Endothelial cell of umbilical vein (primary cell): Measurements from ENCODE around the gene SESN1. TPM values are rescaled to one million over a fixed set of nuclear protein-coding genes. Genes with fewer than 3 reads are reported as not detected.

ENCODE experiments used
- BruUV-seq: library from RNA; stranded (reverse); fragments of 400-500 nt; replicated peaks from 2 replicates; lab custom pipeline; 2021; lab: Mats Ljungman, UMichigan
- CTCF ChIA-PET: fragments of 300-600, 350-600 bp; sonication (Branson Sonifier 250); formaldehyde crosslinking; loops from one replicate; lab custom pipeline; 2021; ENCODE audit warnings: antibody characterized with exemption, inconsistent platforms; lab: Charles Lee
- POLR2A ChIA-PET: fragments of 300-600, 350-600 bp; sonication (Branson Sonifier 250); formaldehyde crosslinking; loops from one replicate; lab custom pipeline; 2021; ENCODE audit warnings: antibody characterized with exemption, inconsistent platforms; lab: Charles Lee
- DNase-seq: peaks from one replicate; pipeline ENCODE4 v3.0.0-alpha.2; 2011; ENCODE audit warnings: low read depth, low spot score
- FAIRE-seq: peaks from 2 replicates; lab custom pipeline; 2011; peaks lifted over from hg19 to GRCh38; lab: Jason Lieb, UNC
- H2AFZ ChIP-seq: 2 replicates; pipeline ENCODE4 v1.6.0; 2012; ENCODE audit warnings: low read depth, low read length, control low read depth, inconsistent platforms
- H3K27ac ChIP-seq: 2 replicates; pipeline ENCODE4 v1.5.1; 2011; ENCODE audit warnings: low read depth, mild to moderate bottlenecking, control low read depth, low read length, moderate library complexity; ENCODE audit not compliant: insufficient read depth
- H3K27me3 ChIP-seq, 2 experiments: 2 replicates each; pipeline versions ENCODE4 v1.6.0 to v1.6.1; 2011; ENCODE audit warnings: low read length in 2 of 2, mixed read lengths in 1 of 2; ENCODE audit not compliant: control insufficient read depth in 2 of 2, insufficient read depth in 2 of 2
- H3K36me3 ChIP-seq, 2 experiments: 2 replicates in 1 of 2; 3 replicates in 1 of 2; pipeline ENCODE4 v1.5.1; 2011; ENCODE audit warnings: low read length in 2 of 2, mild to moderate bottlenecking in 1 of 2, moderate library complexity in 1 of 2; ENCODE audit not compliant: control insufficient read depth in 2 of 2, insufficient read depth in 2 of 2; ENCODE audit errors: extremely low read depth in 1 of 2
- H3K4me1 ChIP-seq: 3 replicates; pipeline ENCODE4 v1.5.1; 2011; ENCODE audit warnings: mild to moderate bottlenecking, low read length; ENCODE audit not compliant: control insufficient read depth, insufficient read depth; ENCODE audit errors: extremely low read depth
- H3K4me2 ChIP-seq: 2 replicates; pipeline ENCODE4 v1.6.1; 2011; ENCODE audit warnings: low read length, control low read depth, mixed read lengths; ENCODE audit not compliant: insufficient read depth
- H3K4me3 ChIP-seq, 3 experiments: fragments of 200-600 bp in 1 of 3; sonication (generic), shearing (Covaris generic) in 1 of 3; replicated peaks in 1 of 3; 2 replicates each; pipeline ENCODE4 v1.5.1; 2011 to 2016; ENCODE audit warnings: control low read depth in 3 of 3, low read length in 3 of 3, mild to moderate bottlenecking in 2 of 3, inconsistent platforms in 1 of 3, low read depth in 1 of 3, moderate library complexity in 1 of 3; ENCODE audit not compliant: insufficient read depth in 1 of 3
- H3K79me2 ChIP-seq: 2 replicates; pipeline ENCODE4 v1.6.0; 2012; ENCODE audit warnings: low read length, inconsistent platforms; ENCODE audit not compliant: control insufficient read depth, insufficient read depth
- H3K9ac ChIP-seq: replicated peaks from 2 replicates; pipeline ENCODE3; 2011; ENCODE audit warnings: low read length, control low read depth; ENCODE audit not compliant: insufficient read depth; ENCODE audit errors: extremely low read depth
- H3K9me1 ChIP-seq: replicated peaks from 3 replicates; pipeline ENCODE4 v1.6.0; 2011; ENCODE audit warnings: mild to moderate bottlenecking, low read length; ENCODE audit not compliant: control insufficient read depth, insufficient read depth; ENCODE audit errors: extremely low read depth
- H3K9me3 ChIP-seq: replicated peaks from 2 replicates; pipeline ENCODE4 v1.5.1; 2012; ENCODE audit warnings: low read length, inconsistent platforms; ENCODE audit not compliant: control insufficient read depth, insufficient read depth
- H4K20me1 ChIP-seq: replicated peaks from 2 replicates; pipeline ENCODE3; 2011; ENCODE audit warnings: mild to moderate bottlenecking, low read length; ENCODE audit not compliant: control insufficient read depth, insufficient read depth; ENCODE audit errors: extremely low read depth
- EZH2 ChIP-seq: IDR thresholded peaks from 2 replicates; pipeline ENCODE4 v1.6.1; 2012; ENCODE audit warnings: borderline replicate concordance, low read depth, mild to moderate bottlenecking, moderate library complexity, low read length, inconsistent platforms; ENCODE audit not compliant: severe bottlenecking
- FOS ChIP-seq: IDR thresholded peaks from 2 replicates; pipeline ENCODE4 v1.6.1; 2011; ENCODE audit warnings: mild to moderate bottlenecking, low read length, moderate library complexity, borderline replicate concordance; ENCODE audit not compliant: insufficient read depth
- JUN ChIP-seq: IDR thresholded peaks from 2 replicates; pipeline ENCODE4 v1.6.1; 2011; ENCODE audit warnings: borderline replicate concordance, low read depth; ENCODE audit not compliant: insufficient read length, insufficient read depth
- MAX ChIP-seq: IDR thresholded peaks from 2 replicates; pipeline ENCODE4 v1.6.1; 2011; ENCODE audit not compliant: insufficient read depth, insufficient read length
- MYC ChIP-seq: IDR thresholded peaks from one replicate; pipeline ENCODE4 v1.6.1; 2011; ENCODE audit warnings: mild to moderate bottlenecking, low read depth, low read length
- POLR2A ChIP-seq: IDR thresholded peaks from 2 replicates; pipeline ENCODE4 v1.6.1; 2012; ENCODE audit warnings: low read depth, mild to moderate bottlenecking, control low read depth, low read length
- POLR2AphosphoS5 ChIP-seq: IDR thresholded peaks from 2 replicates; pipeline ENCODE4 v1.6.1; 2012; ENCODE audit warnings: low read depth, mild to moderate bottlenecking, control low read depth, low read length, moderate library complexity; ENCODE audit not compliant: insufficient read depth
- dilution Hi-C: fragments of 300-500 bp; cut with MboI; formaldehyde crosslinking; loops from one replicate; pipeline ENCODE4 v1.15.0; 2019; ENCODE audit warnings: low sequenced_read_pairs; ENCODE audit not compliant: extremely low pct_ligation_motif_present
- intact Hi-C: fragments of 100-400 bp; cut with micrococcal nuclease; formaldehyde crosslinking; loops from one replicate; pipeline ENCODE4 v1.10.0; 2022
- polyA plus RNA-seq, 4 experiments: library from polyadenylated mRNA; depleted of rRNA in 3 of 4; stranded (reverse) in 3 of 4; unstranded in 1 of 4; fragments of >200 nt; gene quantifications; 2 replicates each; pipeline versions ENCODE4 v1.2.1 to v1.2.3, GENCODE V29; 2011 to 2012; ENCODE audit warnings: missing spikeins in 1 of 4
- total RNA-seq: library from RNA; stranded (reverse); gene quantifications from 2 replicates; pipeline ENCODE4 v1.2.3, GENCODE V29; 2021
- TF ChIP-seq, protein P1 (sequence below), 2 donors: IDR thresholded peaks; 1 replicate in 1 of 2; 2 replicates in 1 of 2; pipeline ENCODE4 v1.5.1; 2011; ENCODE audit warnings: low read length in 2 of 2, mild to moderate bottlenecking in 2 of 2, moderate library complexity in 2 of 2, control low read depth in 1 of 2, inconsistent platforms in 1 of 2, low read depth in 1 of 2; ENCODE audit not compliant: insufficient read depth in 1 of 2; ENCODE audit errors: extremely low read depth in 1 of 2

The SESN1 gene
- total and polyA plus RNA-seq, 2 donors (not counting 3 experiments of a cell fraction or from before 2014, with no cell fraction given), result 7.1 to 15.6 TPM

GRCh38 chr6:108957221-108957620, 137.4 kb downstream of the SESN1 start:
- Histone ChIP-seq H3K9ac (no peak overlapping the region), H3K79me2 (no peaks in the 10 kb centered on the region), H4K20me1 (no peaks in the 10 kb centered on the region), H3K9me1 (no peaks in the 10 kb centered on the region), H2AFZ (no peak overlapping the region), H3K9me3 (no peaks in the 10 kb centered on the region), H3K27me3 (no peaks in the 10 kb centered on the region), H3K4me1 (no peaks in the 10 kb centered on the region), H3K4me3 (no peak overlapping the region), H3K36me3 (no peaks in the 10 kb centered on the region), H3K4me2 (no peak overlapping the region), H3K27ac (no peak overlapping the region)
- TF ChIP-seq MYC (no peak), FOS (no peak), JUN (no peak), EZH2 (no peak), POLR2AphosphoS5 (no peak), MAX (no peak), POLR2A (no peak)
- TF ChIP-seq, protein P1, sequence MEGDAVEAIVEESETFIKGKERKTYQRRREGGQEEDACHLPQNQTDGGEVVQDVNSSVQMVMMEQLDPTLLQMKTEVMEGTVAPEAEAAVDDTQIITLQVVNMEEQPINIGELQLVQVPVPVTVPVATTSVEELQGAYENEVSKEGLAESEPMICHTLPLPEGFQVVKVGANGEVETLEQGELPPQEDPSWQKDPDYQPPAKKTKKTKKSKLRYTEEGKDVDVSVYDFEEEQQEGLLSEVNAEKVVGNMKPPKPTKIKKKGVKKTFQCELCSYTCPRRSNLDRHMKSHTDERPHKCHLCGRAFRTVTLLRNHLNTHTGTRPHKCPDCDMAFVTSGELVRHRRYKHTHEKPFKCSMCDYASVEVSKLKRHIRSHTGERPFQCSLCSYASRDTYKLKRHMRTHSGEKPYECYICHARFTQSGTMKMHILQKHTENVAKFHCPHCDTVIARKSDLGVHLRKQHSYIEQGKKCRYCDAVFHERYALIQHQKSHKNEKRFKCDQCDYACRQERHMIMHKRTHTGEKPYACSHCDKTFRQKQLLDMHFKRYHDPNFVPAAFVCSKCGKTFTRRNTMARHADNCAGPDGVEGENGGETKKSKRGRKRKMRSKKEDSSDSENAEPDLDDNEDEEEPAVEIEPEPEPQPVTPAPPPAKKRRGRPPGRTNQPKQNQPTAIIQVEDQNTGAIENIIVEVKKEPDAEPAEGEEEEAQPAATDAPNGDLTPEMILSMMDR (IDR thresholded peaks at IDR 0.05; ENCODE audit: extremely low read depth in 1 of 2, insufficient read depth in 1 of 2, low read depth in 1 of 2, low read length in 2 of 2), result no peak
- intact Hi-C loops, result no loop called here
- POLR2A ChIA-PET, result no interaction called here
- dilution Hi-C loops, result no loop called here
- BruUV-seq, result no TSS peak
- DNase-seq, result no peak
- CTCF ChIA-PET, result no interaction called here
- FAIRE-seq, result no peak
